ENCODE results near the gene CYP20A1. TPM values are rescaled to one million over a fixed set of nuclear protein-coding genes. Genes with fewer than 3 reads are reported as not detected.
A peak's percentile ranks its signal among the peaks of the same experiment; 100 is the strongest.
"Not testable (repeated sequence)": the region's sequence is repeated elsewhere in the genome, so short reads cannot be mapped to it uniquely, and the experiment has no call there.

Gene CYP20A1, protein sequence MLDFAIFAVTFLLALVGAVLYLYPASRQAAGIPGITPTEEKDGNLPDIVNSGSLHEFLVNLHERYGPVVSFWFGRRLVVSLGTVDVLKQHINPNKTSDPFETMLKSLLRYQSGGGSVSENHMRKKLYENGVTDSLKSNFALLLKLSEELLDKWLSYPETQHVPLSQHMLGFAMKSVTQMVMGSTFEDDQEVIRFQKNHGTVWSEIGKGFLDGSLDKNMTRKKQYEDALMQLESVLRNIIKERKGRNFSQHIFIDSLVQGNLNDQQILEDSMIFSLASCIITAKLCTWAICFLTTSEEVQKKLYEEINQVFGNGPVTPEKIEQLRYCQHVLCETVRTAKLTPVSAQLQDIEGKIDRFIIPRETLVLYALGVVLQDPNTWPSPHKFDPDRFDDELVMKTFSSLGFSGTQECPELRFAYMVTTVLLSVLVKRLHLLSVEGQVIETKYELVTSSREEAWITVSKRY
- 21.0 and 23.2 TPM in 2 replicates for total RNA-seq

GRCh38 chr2:203238704-203239526 is at the start of gene CYP20A1:
CYP20A1 (plus strand) TSS chr2:203239018; CDS start chr2:203239063, 45 bp downstream.
- H3K4me3 Mint-ChIP-seq (ENCODE audit: low read depth) = peak within 1 kb of the TSS; percentile 91
- intact Hi-C loops (cut with micrococcal nuclease) = loop anchor here (1.0 to 5.0 kb wide), 5 partner anchors 88 to 605 kb away; partner anchors contain the start of genes FAM117B, NBEAL1 and WDR12
- DNase-seq (ENCODE audit: low spot score) = peak; percentile 96
- no peaks in the 10 kb centered on the region for H3K27me3 Mint-ChIP-seq (ENCODE audit: low read depth)
- peaks cover 28% of the 10 kb centered on the region for H3K36me3 Mint-ChIP-seq (ENCODE audit: low read depth)
- peaks cover 18% of the 10 kb centered on the region for H3K4me1 Mint-ChIP-seq (ENCODE audit: low read depth)
- no peaks in the 10 kb centered on the region for H3K9me3 Mint-ChIP-seq
- peak within 1 kb of the TSS; percentile 100 for H3K27ac Mint-ChIP-seq

- H3K4me1 Mint-ChIP-seq (ENCODE audit: low read depth); DNase-seq (ENCODE audit: low spot score); H3K27me3 Mint-ChIP-seq (ENCODE audit: low read depth); H3K27ac Mint-ChIP-seq; H3K9me3 Mint-ChIP-seq; intact Hi-C loops (cut with micrococcal nuclease); H3K4me3 Mint-ChIP-seq (ENCODE audit: low read depth): not testable (repeated sequence)
- peaks cover 20% of the 10 kb centered on the region for H3K36me3 Mint-ChIP-seq (ENCODE audit: low read depth)
Observed at GRCh38 chr2:203190547-203190946, 48.3 kb upstream of the CYP20A1 start.

- H3K4me1 Mint-ChIP-seq (ENCODE audit: low read depth); H3K9me3 Mint-ChIP-seq; intact Hi-C loops (cut with micrococcal nuclease); DNase-seq (ENCODE audit: low spot score); H3K27me3 Mint-ChIP-seq (ENCODE audit: low read depth); H3K4me3 Mint-ChIP-seq (ENCODE audit: low read depth); H3K27ac Mint-ChIP-seq: not testable (repeated sequence)
- peaks cover 16% of the 10 kb centered on the region for H3K36me3 Mint-ChIP-seq (ENCODE audit: low read depth)
Observed at GRCh38 chr2:203191026-203191425, 47.8 kb upstream of the CYP20A1 start.

- no peak for DNase-seq (ENCODE audit: low spot score)
- Mint-ChIP-seq H3K27ac (no peak overlapping the region), H3K9me3 (no peaks in the 10 kb centered on the region), H3K27me3 (ENCODE audit: low read depth) (no peaks in the 10 kb centered on the region), H3K4me3 (ENCODE audit: low read depth) (no peak overlapping the region), H3K4me1 (ENCODE audit: low read depth) (no peaks in the 10 kb centered on the region), H3K36me3 (ENCODE audit: low read depth) (peaks cover 15% of the 10 kb centered on the region)
- intact Hi-C loops (cut with micrococcal nuclease) = no loop called here
Observed at GRCh38 chr2:203191961-203192360, 46.9 kb upstream of the CYP20A1 start.

- intact Hi-C loops (cut with micrococcal nuclease) = no loop called here
- DNase-seq (ENCODE audit: low spot score) = no peak
- H3K27me3 Mint-ChIP-seq (ENCODE audit: low read depth) = no peaks in the 10 kb centered on the region
- H3K4me1 Mint-ChIP-seq (ENCODE audit: low read depth) = no peaks in the 10 kb centered on the region
- no peak overlapping the region for H3K27ac Mint-ChIP-seq
- H3K36me3 Mint-ChIP-seq (ENCODE audit: low read depth) = peaks cover 10% of the 10 kb centered on the region
- H3K9me3 Mint-ChIP-seq = no peaks in the 10 kb centered on the region
- no peak overlapping the region for H3K4me3 Mint-ChIP-seq (ENCODE audit: low read depth)
Observed at GRCh38 chr2:203195331-203196036, 43.3 kb upstream of the CYP20A1 start.

GRCh38 chr2:203200866-203201265 is 38.0 kb upstream of the CYP20A1 start:
- no peak overlapping the region for H3K27ac Mint-ChIP-seq
- intact Hi-C loops (cut with micrococcal nuclease) = no loop called here
- no peaks in the 10 kb centered on the region for H3K27me3 Mint-ChIP-seq (ENCODE audit: low read depth)
- H3K4me3 Mint-ChIP-seq (ENCODE audit: low read depth) = no peak overlapping the region
- H3K4me1 Mint-ChIP-seq (ENCODE audit: low read depth) = no peaks in the 10 kb centered on the region
- no peak for DNase-seq (ENCODE audit: low spot score)
- no peaks in the 10 kb centered on the region for H3K9me3 Mint-ChIP-seq
- no peaks in the 10 kb centered on the region for H3K36me3 Mint-ChIP-seq (ENCODE audit: low read depth)

DNA sequence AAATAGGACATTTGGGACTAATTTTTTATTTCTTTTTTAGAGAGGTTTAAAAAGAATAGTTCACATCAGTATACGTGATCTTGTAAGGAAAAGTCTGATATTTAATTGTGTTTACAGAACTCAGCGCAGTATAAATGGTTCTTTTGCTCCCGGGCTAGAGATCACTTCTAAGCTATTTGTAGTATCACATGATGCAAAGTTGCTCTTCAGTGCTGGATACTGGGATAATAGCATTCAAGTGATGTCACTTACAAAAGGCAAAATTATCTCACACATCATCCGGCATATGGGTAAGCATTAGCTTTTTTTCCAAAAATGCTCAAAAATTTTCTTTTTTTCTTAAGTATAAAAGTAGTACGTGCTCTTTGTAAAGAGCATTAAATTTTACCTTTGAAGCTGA is 37.4 kb upstream of the CYP20A1 start:
- no peak overlapping the region for H3K4me3 Mint-ChIP-seq (ENCODE audit: low read depth)
- no peak for DNase-seq (ENCODE audit: low spot score)
- no peaks in the 10 kb centered on the region for H3K36me3 Mint-ChIP-seq (ENCODE audit: low read depth)
- H3K4me1 Mint-ChIP-seq (ENCODE audit: low read depth) = no peaks in the 10 kb centered on the region
- intact Hi-C loops (cut with micrococcal nuclease) = no loop called here
- H3K27me3 Mint-ChIP-seq (ENCODE audit: low read depth) = no peaks in the 10 kb centered on the region
- no peaks in the 10 kb centered on the region for H3K9me3 Mint-ChIP-seq
- H3K27ac Mint-ChIP-seq = no peak overlapping the region

DNA sequence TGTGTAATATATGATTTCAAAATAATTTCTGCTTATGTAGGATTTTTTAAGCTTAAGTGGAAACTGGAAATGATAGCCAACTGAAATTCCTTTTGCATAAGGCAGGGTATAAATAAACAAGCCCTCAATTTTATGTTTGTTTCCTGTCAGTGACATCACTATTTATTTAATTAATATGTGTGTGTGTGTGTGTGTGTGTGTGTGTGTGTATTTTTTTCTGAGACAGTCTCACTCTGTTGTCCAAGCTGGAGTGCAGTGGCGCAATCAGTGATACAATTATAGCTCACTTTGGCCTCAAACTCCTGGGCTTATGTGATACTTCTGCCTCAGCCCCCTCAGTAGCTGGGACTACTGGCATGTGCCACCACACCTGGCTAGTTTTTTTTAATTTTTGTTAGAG is 29.3 kb upstream of the CYP20A1 start:
- H3K27me3 Mint-ChIP-seq (ENCODE audit: low read depth) = no peaks in the 10 kb centered on the region
- no peaks in the 10 kb centered on the region for H3K4me1 Mint-ChIP-seq (ENCODE audit: low read depth)
- no peak for DNase-seq (ENCODE audit: low spot score)
- H3K27ac Mint-ChIP-seq = no peak overlapping the region
- intact Hi-C loops (cut with micrococcal nuclease) = no loop called here
- H3K36me3 Mint-ChIP-seq (ENCODE audit: low read depth) = no peaks in the 10 kb centered on the region
- no peak overlapping the region for H3K4me3 Mint-ChIP-seq (ENCODE audit: low read depth)
- H3K9me3 Mint-ChIP-seq = no peaks in the 10 kb centered on the region

GRCh38 chr2:203225423-203226039 is 13.3 kb upstream of the CYP20A1 start:
- H3K27me3 Mint-ChIP-seq (ENCODE audit: low read depth) = no peaks in the 10 kb centered on the region
- H3K36me3 Mint-ChIP-seq (ENCODE audit: low read depth) = no peaks in the 10 kb centered on the region
- no peaks in the 10 kb centered on the region for H3K9me3 Mint-ChIP-seq
- no peak overlapping the region for H3K4me3 Mint-ChIP-seq (ENCODE audit: low read depth)
- H3K4me1 Mint-ChIP-seq (ENCODE audit: low read depth) = no peaks in the 10 kb centered on the region
- no peak overlapping the region for H3K27ac Mint-ChIP-seq
- DNase-seq (ENCODE audit: low spot score) = no peak
- intact Hi-C loops (cut with micrococcal nuclease) = loop anchor here (2.0 kb wide), 1 partner anchor 229 kb away; no protein-coding TSS in a partner anchor

DNA sequence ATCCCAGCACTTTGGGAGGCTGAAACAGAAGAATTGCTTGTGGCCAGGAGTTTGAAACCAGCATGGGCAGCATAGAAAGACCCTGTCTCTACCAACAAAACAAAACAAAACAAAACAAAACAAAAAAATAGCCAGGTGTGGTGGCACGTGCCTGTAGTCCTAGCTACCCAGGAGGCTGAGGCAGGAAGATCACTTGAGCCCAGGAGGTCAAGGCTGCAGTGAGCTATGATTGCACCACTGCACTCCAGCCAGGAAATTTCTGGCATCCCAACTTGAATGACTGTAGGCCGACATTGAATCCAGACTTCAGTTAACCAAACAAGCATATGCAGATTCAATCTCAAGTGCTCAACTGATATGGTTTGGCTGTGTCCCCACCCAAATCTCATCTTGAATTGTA is 9.1 kb upstream of the CYP20A1 start:
- H3K27me3 Mint-ChIP-seq (ENCODE audit: low read depth); H3K9me3 Mint-ChIP-seq; H3K4me3 Mint-ChIP-seq (ENCODE audit: low read depth); DNase-seq (ENCODE audit: low spot score); H3K4me1 Mint-ChIP-seq (ENCODE audit: low read depth); H3K27ac Mint-ChIP-seq; intact Hi-C loops (cut with micrococcal nuclease); H3K36me3 Mint-ChIP-seq (ENCODE audit: low read depth): not testable (repeated sequence)

GRCh38 chr2:203237346-203238238 is 1.2 kb upstream of the CYP20A1 start:
- DNase-seq (ENCODE audit: low spot score) = no peak
- Mint-ChIP-seq H3K27ac (peak overlapping the region; percentile 60), H3K4me1 (ENCODE audit: low read depth) (peaks cover 11% of the 10 kb centered on the region), H3K4me3 (ENCODE audit: low read depth) (peak overlapping the region; percentile 91), H3K36me3 (ENCODE audit: low read depth) (peaks cover 19% of the 10 kb centered on the region), H3K9me3 (no peaks in the 10 kb centered on the region), H3K27me3 (ENCODE audit: low read depth) (no peaks in the 10 kb centered on the region)
- intact Hi-C loops (cut with micrococcal nuclease) = loop anchor here (1.0 to 5.0 kb wide), 4 partner anchors 89 to 580 kb away; partner anchors contain the start of genes NBEAL1 and WDR12

Measured in activated T-helper 2 cell treated with anti-CD3 and anti-CD28 coated beads, Interferon-gamma antibody, Interleukin-2, Interleukin-4, amounts not matched to agents 10 μg/mL and 5 μg/mL and 100 μg/mL, durations not matched to agents 14 hours and 24 hours and 36 hours (primary cell).